DMS153 (cell line): ENCODE measurements around the gene BCL2L1.
"Not testable (repeated sequence)": the region's sequence is repeated elsewhere in the genome, so short reads cannot be mapped to it uniquely, and the experiment has no call there.

Experiments used
- DNase-seq: peaks from one replicate; lab custom pipeline; 2025; lab: John Stamatoyannopoulos, UW

The BCL2L1 gene

GRCh38 chr20:31674895-31675827 lies 47.5 kb downstream of the BCL2L1 start:
- no peak for DNase-seq

GRCh38 chr20:31673943-31674463 lies 48.7 kb downstream of the BCL2L1 start:
- no peak for DNase-seq

- DNase-seq, result no peak
Measured at GRCh38 chr20:31673435-31673834, 49.2 kb downstream of the BCL2L1 start.

GRCh38 chr20:31671324-31671723 lies 51.3 kb downstream of the BCL2L1 start:
- DNase-seq, result no peak

GRCh38 chr20:31670371-31671228 lies 52.1 kb downstream of the BCL2L1 start:
- DNase-seq, result peak; percentile 79

GRCh38 chr20:31669876-31670275 lies 52.8 kb downstream of the BCL2L1 start:
- DNase-seq, result no peak

GRCh38 chr20:31668944-31669343 lies 53.7 kb downstream of the BCL2L1 start:
- not testable (repeated sequence) for DNase-seq

- DNase-seq, result no peak
Measured at GRCh38 chr20:31667315-31668285, 55.1 kb downstream of the BCL2L1 start.

GRCh38 chr20:31666258-31667042 lies 56.2 kb downstream of the BCL2L1 start:
- no peak for DNase-seq

- no peak for DNase-seq
Measured at GRCh38 chr20:31665753-31666152, 56.9 kb downstream of the BCL2L1 start.

- DNase-seq, result no peak
Measured at GRCh38 chr20:31664696-31665354, 57.8 kb downstream of the BCL2L1 start.

- DNase-seq, result peak; percentile 93
Measured at GRCh38 chr20:31663838-31664695, 58.6 kb downstream of the BCL2L1 start.

GRCh38 chr20:31663524-31663837 lies 59.2 kb downstream of the BCL2L1 start:
- no peak for DNase-seq

GRCh38 chr20:31662372-31662854 lies 60.3 kb downstream of the BCL2L1 start:
- DNase-seq, result no peak

GRCh38 chr20:31661625-31662371 lies 60.9 kb downstream of the BCL2L1 start:
- DNase-seq, result peak; percentile 51

- no peak for DNase-seq
Measured at GRCh38 chr20:31654534-31654933, 68.1 kb downstream of the BCL2L1 start.

GRCh38 chr20:31653561-31653960 lies 69.1 kb downstream of the BCL2L1 start:
- DNase-seq, result no peak

- DNase-seq, result no peak
Measured at GRCh38 chr20:31652917-31653396, 69.7 kb downstream of the BCL2L1 start.
